Transverse colon (tissue), 4 donors: ENCODE data around the gene THNSL1. TPM values are rescaled to one million over a fixed set of nuclear protein-coding genes. Genes with fewer than 3 reads are reported as not detected.
"Not testable (repeated sequence)": the region's sequence is repeated elsewhere in the genome, so short reads cannot be mapped to it uniquely, and the experiment has no call there.

ENCODE experiments used
- DNase-seq: peaks from one replicate; pipeline ENCODE4 v3.0.0-alpha.2; 2019
- H3K27ac ChIP-seq, 4 donors: fragments of 200-600 bp; sonication (generic); 2 replicates each; pipeline ENCODE4 v1.5.1; 2016 to 2018; ENCODE audit warnings: inconsistent platforms in 4 of 4
- H3K27me3 ChIP-seq: fragments of 200-600 bp; sonication (generic); 2 replicates; pipeline ENCODE4 v1.5.1; 2017; ENCODE audit warnings: inconsistent platforms
- H3K36me3 ChIP-seq, 4 donors: fragments of 200-600 bp; sonication (generic); 2 replicates each; pipeline ENCODE4 v1.5.1; 2017 to 2019; ENCODE audit warnings: inconsistent platforms in 4 of 4
- H3K4me1 ChIP-seq, 4 donors: fragments of 200-600 bp; sonication (generic); 2 replicates each; pipeline ENCODE4 v1.5.1; 2017 to 2020; ENCODE audit warnings: inconsistent platforms in 4 of 4
- H3K4me3 ChIP-seq, 4 donors: fragments of 200-600 bp; sonication (generic); 1 replicate in 1 of 4; 2 replicates in 3 of 4; pipeline versions ENCODE4 v1.5.1 to v1.6.1; 2017 to 2019; ENCODE audit warnings: inconsistent platforms in 4 of 4
- H3K9me3 ChIP-seq, 2 donors: fragments of 200-600 bp; sonication (generic); 2 replicates each; pipeline ENCODE4 v1.5.1; 2017 to 2019; ENCODE audit warnings: inconsistent platforms in 2 of 2
- EP300 ChIP-seq: sonication (generic); formaldehyde crosslinking; IDR thresholded peaks from one replicate; pipeline ENCODE4 v1.6.1; 2017; ENCODE audit warnings: antibody characterized with exemption, low read depth
- POLR2A ChIP-seq: fragments of 450-650 bp; IDR thresholded peaks from one replicate; pipeline ENCODE4 v1.6.1; 2016; ENCODE audit warnings: antibody characterized with exemption, mild to moderate bottlenecking, moderate library complexity
- POLR2AphosphoS5 ChIP-seq, 3 donors: sonication (generic); formaldehyde crosslinking; IDR thresholded peaks; one replicate each; pipeline ENCODE4 v1.6.1; 2016; ENCODE audit warnings: antibody characterized with exemption in 3 of 3
- WGBS, 2 donors: methylation state at CpG; one replicate each; pipeline ENCODE4 v1.1.5; 2018; ENCODE audit warnings: low coverage in 1 of 2; 5-methylcytosine and 5-hydroxymethylcytosine counted together
- in situ Hi-C, 4 donors: fragments of 200-750 bp; cut with MboI; loops; one replicate each; pipeline versions ENCODE4 v1.15.0 to v1.15.1; 2017; ENCODE audit warnings: low sequenced_read_pairs in 3 of 4, low pct_ligation_motif_present in 1 of 4, low pct_unique_long_range_greater_than_20kb in 1 of 4
- intact Hi-C: fragments of 100-400 bp; cut with DNase I; formaldehyde crosslinking; loops from one replicate; pipeline ENCODE4 v1.15.1; 2023; ENCODE audit warnings: low total_unique reads
- total RNA-seq, 4 donors: library from RNA; depleted of rRNA; stranded (reverse); fragments of >200 nt; gene quantifications; one replicate each; pipeline ENCODE4 v1.1.0, GENCODE V29; 2016
- TF ChIP-seq, protein P1 (sequence below), 5 experiments: fragments of 200-600 bp in 3 of 5; fragments of 450-650 bp in 2 of 5; sonication (generic) in 3 of 5; IDR thresholded peaks; 1 replicate in 2 of 5; 2 replicates in 3 of 5; pipeline ENCODE4 v1.5.1; 2016 to 2017; ENCODE audit warnings: antibody characterized with exemption in 5 of 5, inconsistent platforms in 3 of 5, mild to moderate bottlenecking in 2 of 5, moderate library complexity in 1 of 5

The THNSL1 gene, protein sequence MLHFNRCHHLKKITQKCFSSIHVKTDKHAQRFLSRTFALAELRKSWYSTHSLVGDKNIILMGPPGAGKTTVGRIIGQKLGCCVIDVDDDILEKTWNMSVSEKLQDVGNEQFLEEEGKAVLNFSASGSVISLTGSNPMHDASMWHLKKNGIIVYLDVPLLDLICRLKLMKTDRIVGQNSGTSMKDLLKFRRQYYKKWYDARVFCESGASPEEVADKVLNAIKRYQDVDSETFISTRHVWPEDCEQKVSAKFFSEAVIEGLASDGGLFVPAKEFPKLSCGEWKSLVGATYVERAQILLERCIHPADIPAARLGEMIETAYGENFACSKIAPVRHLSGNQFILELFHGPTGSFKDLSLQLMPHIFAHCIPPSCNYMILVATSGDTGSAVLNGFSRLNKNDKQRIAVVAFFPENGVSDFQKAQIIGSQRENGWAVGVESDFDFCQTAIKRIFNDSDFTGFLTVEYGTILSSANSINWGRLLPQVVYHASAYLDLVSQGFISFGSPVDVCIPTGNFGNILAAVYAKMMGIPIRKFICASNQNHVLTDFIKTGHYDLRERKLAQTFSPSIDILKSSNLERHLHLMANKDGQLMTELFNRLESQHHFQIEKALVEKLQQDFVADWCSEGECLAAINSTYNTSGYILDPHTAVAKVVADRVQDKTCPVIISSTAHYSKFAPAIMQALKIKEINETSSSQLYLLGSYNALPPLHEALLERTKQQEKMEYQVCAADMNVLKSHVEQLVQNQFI
- 1 to 10 TPM in 3 of 4 donors, under 1 TPM in 1; 0.60 to 2.2 (median 2.0) TPM for total RNA-seq

DNA sequence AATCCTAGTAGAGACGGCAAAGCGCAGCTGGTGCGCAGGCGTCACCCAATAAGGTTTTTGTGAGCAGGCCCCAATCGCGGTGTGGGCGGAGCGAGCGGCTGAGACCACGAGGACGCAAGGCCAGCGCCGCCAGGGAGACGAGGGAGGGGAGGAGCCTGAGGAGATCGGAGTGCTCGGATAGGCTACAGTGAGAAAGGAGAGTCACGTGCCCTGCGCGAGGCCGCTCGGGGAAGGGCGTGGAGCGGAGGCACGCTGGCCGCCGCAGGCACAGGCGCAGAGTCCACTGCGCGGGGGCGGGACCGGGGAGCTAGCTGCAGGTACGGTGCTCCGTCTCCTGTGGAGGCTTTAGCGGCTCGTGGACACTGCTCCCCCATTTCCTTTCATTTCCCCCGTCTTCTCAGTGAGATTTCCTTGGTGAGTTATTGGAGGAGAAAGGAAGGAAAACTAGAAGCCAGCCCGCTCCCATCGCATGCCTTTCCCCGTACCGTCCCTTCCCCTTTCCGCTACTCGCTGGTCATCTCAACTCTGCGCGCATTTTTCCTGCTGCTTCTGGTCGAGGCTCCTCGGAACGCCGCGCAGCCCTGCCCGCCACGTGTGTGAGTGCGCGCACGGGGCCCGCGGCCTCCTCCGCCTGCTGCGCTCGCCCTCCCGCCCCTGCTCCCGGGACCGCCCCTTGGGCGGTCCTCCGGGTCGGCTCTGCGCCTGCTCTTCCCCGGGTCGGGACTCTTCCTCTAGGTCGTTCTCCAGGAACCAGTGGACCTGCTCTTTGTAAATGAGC is at the start of gene THNSL1:
TSS of gene THNSL1 (plus strand) at position 237 of the 778 bp plus-strand sequence. CDS start 6,612 bp downstream, outside the sequence.
- no peaks in the 10 kb centered on the region for H3K36me3 ChIP-seq
- peak within 1 kb of the TSS; percentile 94 to 98 (median 96) for H3K27ac ChIP-seq
- WGBS, 2 donors, result 0 to 2% methylated on average over 2 to 66 of the region's 69 CpGs
- in situ Hi-C loops (loop anchor here in 1 of 4 donors (10.0 kb wide), 1 partner anchor 292 kb away; the partner anchor contains the start of gene ARHGAP21), intact Hi-C loops (no loop called here)
- H3K4me1 ChIP-seq, result peaks cover 0 to 18% (median 14%) of the 10 kb centered on the region in 4 donors
- TF ChIP-seq, protein P1, sequence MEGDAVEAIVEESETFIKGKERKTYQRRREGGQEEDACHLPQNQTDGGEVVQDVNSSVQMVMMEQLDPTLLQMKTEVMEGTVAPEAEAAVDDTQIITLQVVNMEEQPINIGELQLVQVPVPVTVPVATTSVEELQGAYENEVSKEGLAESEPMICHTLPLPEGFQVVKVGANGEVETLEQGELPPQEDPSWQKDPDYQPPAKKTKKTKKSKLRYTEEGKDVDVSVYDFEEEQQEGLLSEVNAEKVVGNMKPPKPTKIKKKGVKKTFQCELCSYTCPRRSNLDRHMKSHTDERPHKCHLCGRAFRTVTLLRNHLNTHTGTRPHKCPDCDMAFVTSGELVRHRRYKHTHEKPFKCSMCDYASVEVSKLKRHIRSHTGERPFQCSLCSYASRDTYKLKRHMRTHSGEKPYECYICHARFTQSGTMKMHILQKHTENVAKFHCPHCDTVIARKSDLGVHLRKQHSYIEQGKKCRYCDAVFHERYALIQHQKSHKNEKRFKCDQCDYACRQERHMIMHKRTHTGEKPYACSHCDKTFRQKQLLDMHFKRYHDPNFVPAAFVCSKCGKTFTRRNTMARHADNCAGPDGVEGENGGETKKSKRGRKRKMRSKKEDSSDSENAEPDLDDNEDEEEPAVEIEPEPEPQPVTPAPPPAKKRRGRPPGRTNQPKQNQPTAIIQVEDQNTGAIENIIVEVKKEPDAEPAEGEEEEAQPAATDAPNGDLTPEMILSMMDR (IDR thresholded peaks at IDR 0.05), result no peak
- TF ChIP-seq POLR2AphosphoS5 (IDR thresholded peaks at IDR 0.05) (peak; percentile 87 to 92 (median 91)), EP300 (no peak), POLR2A (peak; percentile 90)
- H3K4me3 ChIP-seq, result peak within 1 kb of the TSS; percentile 51 to 92 (median 62)
- no peaks in the 10 kb centered on the region for H3K27me3 ChIP-seq
- H3K9me3 ChIP-seq, result no peaks in the 10 kb centered on the region
- peak; percentile 98 for DNase-seq

DNA sequence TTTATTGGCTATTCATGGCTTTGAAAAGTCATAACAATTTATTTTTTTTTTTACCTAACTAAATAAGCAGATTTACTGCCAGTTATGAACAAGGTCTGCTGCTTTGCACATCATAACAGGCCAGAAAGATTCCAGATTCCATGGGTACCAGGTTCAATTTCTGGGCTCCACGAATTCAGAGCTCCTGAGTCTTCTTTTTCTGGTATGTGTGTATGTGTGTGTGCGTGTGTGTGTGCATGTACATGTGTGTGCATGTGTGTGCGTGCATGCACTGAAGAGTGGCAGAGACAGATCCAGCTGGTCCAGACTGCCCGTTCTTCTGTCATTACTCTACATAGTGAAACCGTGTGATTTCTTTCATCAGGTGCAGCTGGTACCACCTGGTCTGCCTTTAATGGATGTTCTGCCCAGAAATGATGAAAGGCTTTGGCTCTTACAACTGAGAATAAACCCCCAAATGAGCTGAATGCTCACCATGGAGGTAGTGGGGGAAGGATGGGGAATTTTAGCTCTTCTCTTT is 49.4 kb upstream of the THNSL1 start:
- H3K4me1 ChIP-seq, result peaks cover 0 to 16% (median 2%) of the 10 kb centered on the region in 4 donors
- no peaks in the 10 kb centered on the region for H3K9me3 ChIP-seq
- H3K27ac ChIP-seq, result no peak overlapping the region
- TF ChIP-seq, protein P1 (IDR thresholded peaks at IDR 0.05), result no peak
- TF ChIP-seq POLR2AphosphoS5 (IDR thresholded peaks at IDR 0.05), result no peak
- no peak for TF ChIP-seq EP300
- TF ChIP-seq POLR2A, result no peak
- 83 to 100% methylated on average over 1 to 5 of the region's 5 CpGs for WGBS, 2 donors
- H3K36me3 ChIP-seq, result no peaks in the 10 kb centered on the region
- no peaks in the 10 kb centered on the region for H3K27me3 ChIP-seq
- in situ Hi-C loops, result loop anchor here in 1 of 4 donors (25.0 kb wide), 1 partner anchor 330 kb away; no protein-coding TSS in a partner anchor
- intact Hi-C loops, result no loop called here
- no peak for DNase-seq
- no peak overlapping the region for H3K4me3 ChIP-seq

DNA sequence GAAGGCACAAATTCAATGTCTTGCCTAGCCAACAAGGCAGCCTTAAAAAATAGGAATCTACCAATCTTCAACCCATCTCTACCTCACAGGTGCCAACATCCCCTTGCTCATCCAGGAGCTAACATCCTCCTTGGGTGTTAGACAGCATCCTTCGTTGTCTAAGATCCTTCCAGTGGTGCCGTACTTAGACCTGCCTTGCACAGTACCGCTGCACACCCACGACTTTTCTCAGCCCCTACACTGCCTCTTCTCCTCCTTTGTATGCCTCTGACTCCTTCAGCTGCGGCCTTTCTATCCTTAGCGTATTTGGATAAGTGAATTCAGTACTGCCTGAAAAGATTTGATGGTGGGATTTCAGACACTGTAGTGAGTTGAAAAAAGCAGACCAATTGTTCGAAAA is 48.1 kb upstream of the THNSL1 start:
- Histone ChIP-seq H3K4me1 (peaks cover 0 to 5% (median 0%) of the 10 kb centered on the region in 4 donors), H3K27ac (no peak overlapping the region), H3K9me3 (no peaks in the 10 kb centered on the region), H3K27me3 (no peaks in the 10 kb centered on the region), H3K36me3 (no peaks in the 10 kb centered on the region), H3K4me3 (no peak overlapping the region)
- no peak for DNase-seq
- TF ChIP-seq POLR2AphosphoS5 (IDR thresholded peaks at IDR 0.05) (no peak), POLR2A (no peak), EP300 (no peak)
- TF ChIP-seq, protein P1 (IDR thresholded peaks at IDR 0.05), result no peak
- 84 to 96% methylated on average over 7 of the region's 7 CpGs for WGBS, 2 donors
- intact Hi-C loops, result no loop called here
- in situ Hi-C loops, result loop anchor here in 1 of 4 donors (25.0 kb wide), 1 partner anchor 331 kb away; no protein-coding TSS in a partner anchor

DNA sequence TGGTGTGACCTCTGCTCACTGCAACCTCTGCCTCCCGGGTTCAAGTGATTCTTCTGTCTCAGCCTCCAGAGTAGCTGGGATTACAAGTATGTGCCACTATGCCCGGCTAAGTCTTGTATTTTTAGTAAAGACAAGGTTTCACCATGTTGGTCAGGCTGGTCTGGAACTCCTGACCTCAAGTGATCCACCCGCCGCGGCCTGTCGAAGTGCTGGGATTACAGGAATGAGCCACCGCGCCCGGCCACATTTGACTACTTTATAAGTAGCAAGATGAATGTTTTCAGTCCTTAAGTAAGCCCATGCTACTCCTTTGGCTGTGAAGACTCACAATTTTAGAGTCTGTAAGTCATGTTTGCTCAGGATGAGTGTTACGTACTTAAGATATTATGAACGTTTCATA is 47.5 kb upstream of the THNSL1 start:
- 85% methylated on average over 3 to 11 of the region's 11 CpGs for WGBS, 2 donors
- intact Hi-C loops, H3K4me1 ChIP-seq, H3K9me3 ChIP-seq, H3K4me3 ChIP-seq, DNase-seq, H3K27ac ChIP-seq, H3K36me3 ChIP-seq, H3K27me3 ChIP-seq: not testable (repeated sequence)
- in situ Hi-C loops, result loop anchor here in 1 of 4 donors (25.0 kb wide), 1 partner anchor 332 kb away; no protein-coding TSS in a partner anchor
